NCI-H2196 treated with DMSO at 0.1 percent for 48 hours (cell line): ENCODE results near the gene MOCS1.

Experiments
- DNase-seq: peaks from one replicate; lab custom pipeline; 2025; ENCODE audit not compliant: unreplicated experiment; lab: John Stamatoyannopoulos, UW

Gene MOCS1

DNA sequence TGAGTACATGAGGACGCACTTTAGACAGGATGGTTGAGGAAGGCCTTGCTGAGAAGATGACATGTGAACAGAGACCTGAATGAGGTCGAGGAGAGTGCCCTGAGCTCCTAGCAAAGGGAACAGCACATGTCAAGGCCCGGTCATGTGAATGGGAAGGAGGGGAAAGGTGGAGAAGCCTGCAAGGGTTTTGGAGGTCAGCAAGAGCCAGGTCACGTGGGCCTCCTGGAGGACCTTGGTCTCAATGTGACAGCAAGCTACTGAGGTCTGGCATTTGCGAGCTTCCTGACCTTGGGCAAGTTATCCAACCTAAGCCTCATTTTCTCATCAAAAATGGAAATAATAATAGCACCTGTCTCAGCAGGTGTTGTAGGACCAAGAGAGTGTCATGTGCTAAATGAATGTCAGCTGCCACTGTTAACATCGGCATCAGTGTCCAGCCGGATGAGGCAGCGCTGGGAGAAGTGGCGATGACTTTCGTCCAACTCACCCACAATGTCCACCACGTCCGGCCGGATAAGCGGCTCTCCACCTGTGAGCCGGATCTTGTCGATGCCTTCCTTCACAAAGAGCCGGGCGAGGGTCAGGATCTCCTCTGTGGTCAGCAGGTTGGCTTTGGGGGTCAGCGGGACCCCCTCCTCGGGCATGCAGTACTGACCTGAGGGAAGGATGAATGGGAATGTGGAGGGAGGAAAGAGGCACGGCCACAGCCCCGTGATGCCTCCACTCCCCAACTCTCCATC lies 8.9 kb downstream of the MOCS1 start:
- DNase-seq, result no peak

DNA sequence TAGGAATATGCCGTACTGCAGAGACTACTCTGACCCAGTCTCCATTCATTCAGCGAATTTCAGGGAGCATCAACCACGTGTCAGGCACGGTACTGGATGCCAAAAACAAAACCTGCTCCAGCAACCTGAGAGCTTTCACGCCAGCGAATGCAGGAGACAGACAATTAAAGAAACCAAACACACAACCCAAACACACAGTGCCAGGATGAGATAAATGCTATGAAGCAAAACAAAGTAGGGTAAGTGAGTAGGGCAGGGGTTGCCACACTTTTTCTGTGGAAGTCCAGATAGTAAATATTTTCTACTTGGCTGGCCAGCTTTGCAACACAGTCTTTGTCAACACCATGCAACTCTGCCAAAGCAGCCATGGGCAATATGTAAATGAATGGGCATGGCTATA lies 10.0 kb downstream of the MOCS1 start:
- peak; percentile 19 for DNase-seq

DNA sequence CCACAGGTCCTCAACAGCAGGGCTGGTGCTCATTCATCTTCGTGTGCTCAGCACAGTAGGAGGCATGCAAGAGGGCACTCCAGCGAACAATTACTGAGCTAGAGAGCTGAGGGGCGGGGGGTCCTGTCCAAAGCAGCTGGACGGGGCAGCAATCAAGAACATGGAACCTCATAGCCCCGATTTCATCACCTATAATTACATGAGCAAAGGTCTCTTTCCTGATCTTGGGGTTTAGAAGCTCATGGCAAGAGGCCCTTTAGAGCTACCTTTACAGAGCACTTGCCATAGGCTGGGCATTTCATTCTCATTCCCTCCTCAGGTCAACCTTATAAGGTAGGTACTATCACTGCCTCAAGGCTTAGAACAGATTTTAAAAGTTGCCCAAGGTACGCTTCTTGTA lies 10.4 kb downstream of the MOCS1 start:
- no peak for DNase-seq

DNA sequence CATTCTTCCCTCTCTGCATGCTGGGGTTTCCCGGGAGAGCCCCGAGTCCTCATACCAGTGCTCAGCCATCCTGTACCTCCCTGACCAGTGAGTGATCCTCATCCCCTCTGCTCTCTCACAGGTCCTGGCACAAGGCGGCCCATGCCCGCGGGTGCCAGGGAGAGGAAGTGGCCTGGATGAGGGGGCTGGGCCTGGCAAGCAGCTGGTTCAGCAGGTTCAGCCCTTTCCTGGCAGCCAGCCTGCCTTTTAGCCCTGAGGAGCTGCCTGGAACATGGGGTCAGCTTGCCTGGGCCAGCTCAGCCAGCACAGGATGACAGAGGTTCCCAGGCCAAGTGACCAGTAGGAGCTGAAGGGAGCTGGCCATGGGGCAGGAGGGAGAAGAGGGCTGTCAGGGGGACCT lies 10.9 kb downstream of the MOCS1 start:
- peak; percentile 68 for DNase-seq

DNA sequence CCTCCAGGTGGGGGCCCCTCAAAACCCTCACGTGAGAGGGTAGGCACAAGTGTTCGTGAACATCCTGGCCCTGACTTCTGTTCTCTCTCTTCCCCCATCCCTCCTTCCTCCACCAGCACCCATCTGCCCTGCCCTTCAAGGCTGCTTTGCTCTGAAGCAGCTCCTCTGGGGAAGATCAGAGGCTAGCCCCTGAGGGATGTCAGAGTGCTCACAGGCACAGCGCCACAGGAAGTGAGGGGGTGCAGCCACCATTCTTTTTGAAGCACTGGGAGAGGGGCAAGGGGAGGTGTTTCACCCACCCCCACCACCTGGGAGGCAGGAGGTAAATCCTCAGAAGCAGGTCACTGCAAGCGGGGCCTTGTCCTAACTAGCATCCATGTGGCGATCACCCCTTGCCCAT lies 11.4 kb downstream of the MOCS1 start:
- no peak for DNase-seq

DNA sequence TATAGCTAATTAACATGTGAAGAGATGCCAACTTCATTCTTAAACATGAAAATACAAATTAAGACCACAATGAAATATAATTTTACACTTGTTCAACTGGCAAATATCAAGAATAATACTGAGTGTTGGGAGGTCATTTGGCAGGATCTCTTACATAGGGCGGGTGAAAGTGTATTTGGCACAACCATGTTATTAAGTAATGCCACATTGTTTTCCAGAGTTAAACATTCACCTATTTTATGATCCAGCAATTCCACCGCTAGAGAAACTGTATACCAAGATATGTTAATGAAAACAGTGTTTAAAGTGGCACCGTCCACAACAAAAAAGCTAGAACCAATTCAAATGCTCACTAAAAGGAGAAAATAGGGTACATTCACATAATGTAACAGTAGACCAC lies 14.1 kb downstream of the MOCS1 start:
- no peak for DNase-seq

DNA sequence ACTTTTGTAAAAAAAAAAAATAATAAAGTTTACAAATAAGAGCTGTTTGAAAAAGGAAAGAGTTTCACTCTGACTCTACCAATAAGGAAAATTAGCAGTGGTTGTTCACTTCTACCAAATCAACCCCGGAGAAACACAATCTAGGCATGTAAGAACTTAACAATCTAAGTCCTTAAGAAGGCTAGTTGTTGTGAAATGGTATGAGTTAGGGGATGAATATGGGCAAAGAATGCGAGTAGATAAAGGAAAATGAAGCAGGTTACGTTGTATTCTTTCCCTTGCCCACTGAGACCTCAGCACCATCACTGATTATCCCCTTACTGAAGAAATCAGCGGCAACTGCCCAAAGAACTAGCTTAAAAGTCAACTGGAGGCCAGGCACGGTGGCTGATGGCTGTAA lies 15.4 kb downstream of the MOCS1 start:
- DNase-seq, result no peak

DNA sequence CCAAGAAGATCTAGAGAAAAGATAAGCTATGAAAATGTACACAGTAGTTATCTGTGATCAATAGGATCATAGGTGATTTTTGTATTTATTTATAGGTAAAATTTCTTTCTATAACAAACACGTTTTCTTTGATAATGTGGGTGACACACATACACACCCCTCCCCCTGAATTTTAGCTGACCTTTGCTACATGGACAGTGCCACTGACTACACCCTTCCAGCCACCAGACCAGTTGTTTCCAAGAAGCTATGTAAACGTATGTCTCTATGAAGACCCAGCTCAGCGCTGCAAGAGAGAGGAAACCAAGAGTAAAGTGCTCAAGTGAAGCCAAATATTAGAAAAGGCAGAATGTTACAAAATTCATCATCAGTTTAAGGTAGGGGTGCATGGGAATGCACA lies 16.3 kb downstream of the MOCS1 start:
- DNase-seq, result no peak

DNA sequence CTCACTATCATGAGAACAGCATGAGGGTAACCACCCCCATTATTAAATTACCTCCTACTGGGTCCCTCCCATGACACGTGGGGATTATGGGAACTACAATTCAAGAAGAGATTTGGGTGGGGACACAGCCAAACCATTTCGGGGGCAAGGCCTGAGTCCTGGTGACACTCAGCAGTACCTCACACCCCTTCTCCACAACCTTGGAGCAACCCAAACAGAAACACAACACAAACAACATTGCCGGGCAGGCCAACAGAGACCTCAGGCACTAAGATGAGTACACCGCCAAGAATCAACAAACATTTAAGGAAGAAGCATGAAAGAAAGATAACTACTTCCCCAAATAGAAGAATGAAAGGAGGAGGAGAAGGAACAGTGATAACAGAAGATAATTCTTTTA lies 16.9 kb downstream of the MOCS1 start:
- no peak for DNase-seq

DNA sequence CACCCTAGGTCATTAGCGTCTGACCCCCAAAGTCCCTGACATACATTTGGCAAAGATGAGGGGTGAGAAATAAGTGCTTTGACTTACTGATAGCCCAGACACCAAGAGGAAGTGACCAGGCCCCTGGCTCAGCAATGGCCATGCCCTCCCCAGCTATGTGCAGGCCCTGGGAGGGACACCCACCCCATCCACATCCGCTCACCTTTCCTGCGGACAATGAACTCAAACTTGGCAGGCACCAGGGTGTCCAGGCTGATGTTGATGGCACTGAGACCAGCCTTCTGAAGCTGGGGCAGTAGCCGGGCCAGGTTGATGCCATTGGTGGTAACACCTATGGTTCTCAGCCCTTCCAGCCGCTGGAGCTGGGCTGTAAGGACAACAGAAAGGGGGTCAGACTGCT lies 18.4 kb downstream of the MOCS1 start:
- DNase-seq, result no peak

DNA sequence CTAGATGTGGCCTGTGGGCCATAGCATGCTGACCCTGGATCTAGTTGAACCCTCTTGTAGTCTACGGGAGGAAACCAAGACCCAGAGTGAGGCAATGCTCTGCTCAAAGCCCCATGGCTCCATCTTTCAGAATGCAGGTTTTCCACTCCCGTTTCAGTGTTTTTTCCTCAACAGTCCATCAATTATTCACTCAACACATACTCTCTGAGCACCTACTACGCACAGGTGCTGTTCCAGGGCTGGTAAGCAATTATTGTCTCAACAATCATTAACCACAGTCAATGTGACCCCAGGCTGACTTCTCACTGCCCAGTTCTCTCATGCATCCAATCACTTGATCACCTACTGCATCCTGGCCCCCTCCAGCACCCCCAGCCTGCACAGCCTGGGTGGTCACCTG lies 20.0 kb downstream of the MOCS1 start:
- DNase-seq, result no peak

DNA sequence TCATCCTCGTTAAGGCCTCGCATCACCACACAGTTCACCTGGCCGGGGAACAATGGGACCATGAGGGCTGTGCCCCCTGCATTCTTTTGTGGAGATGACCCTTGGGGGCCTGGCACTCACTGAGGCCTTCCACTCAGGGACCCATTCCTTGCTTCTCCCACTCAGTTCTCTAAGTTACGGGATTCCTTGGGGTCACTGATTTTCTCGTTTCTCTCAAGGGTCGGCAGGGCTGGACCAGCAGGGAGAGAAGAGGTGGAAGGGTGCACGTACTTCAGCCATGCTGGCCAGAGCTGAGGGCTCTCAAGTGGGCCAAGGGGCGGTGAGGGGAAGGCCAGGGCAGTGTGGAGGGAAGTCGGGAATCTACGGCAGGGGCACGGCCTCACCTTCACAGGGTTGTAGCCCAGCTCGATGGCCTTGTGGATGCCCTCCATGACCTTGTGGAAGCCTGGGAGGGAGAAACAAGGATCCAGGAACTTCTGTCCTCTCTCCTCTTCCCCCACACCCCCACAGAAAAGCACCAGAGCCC lies 20.8 kb downstream of the MOCS1 start:
- no peak for DNase-seq

DNA sequence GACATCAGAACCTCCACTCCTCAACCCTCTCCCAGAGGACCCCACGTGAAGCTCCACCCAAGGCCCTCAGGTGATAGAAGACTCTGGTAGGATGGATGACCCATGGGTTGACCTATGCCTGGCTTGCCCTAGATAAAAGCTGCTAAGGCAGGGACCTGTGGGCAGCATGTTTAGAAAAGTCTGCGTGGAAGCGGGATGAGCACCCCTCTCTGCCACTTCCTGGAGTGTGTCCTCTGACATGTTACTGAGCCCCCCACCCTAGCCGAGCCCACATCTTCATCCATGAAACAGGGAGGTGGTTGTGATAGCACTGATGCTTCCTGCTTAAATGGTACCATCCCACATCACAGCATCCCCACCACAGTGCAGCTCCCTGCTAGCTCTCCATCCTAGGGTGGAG lies 21.8 kb downstream of the MOCS1 start:
- DNase-seq, result no peak

DNA sequence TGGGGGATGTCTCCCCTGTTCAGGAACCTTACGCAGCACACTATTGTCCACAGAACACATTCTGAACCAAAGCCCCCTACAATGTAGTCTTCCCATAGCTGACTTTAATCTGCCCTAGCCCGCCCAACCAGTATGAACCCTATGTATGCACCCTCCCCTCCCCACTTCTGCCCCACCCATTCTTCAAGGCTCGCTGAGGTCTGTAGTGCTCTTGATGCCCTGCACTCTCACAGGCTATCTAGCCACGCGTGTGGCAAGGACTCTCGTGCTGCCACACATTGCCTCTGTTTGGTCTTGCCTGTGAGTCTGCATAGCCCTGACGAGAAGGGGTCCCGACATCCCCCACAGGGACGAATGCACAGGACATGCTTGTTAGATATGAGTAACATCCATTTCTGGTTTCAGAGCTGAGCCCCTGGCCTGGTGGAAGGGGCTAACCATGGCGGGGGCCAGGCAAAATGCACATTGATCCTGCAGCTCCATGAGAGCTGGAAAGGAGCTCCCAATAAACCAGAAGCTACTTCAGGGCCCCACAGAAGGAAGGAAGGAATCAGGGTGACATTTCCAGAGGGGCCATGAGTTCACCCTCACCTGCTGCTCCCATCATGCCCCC lies 22.6 kb downstream of the MOCS1 start:
- no peak for DNase-seq

DNA sequence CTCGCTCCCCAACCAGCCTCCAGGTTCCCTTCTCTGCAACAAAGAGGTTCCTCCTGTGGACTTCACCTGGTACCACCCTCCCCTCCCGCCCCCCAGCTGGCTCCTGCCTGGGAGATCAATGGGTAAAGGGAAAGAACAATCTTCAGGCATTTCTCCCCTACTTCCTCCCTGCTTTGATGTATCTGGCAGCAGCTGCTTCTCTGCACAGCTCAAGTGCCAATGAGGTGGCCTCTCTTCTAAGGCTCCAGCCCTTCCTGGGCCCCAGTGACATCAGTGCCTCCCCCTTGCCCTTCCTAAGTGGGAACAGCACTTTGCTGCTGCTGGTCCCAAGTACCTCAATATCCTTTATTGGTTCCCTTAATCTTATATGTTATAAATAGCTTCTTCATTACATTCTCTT lies 23.5 kb downstream of the MOCS1 start:
- no peak for DNase-seq

DNA sequence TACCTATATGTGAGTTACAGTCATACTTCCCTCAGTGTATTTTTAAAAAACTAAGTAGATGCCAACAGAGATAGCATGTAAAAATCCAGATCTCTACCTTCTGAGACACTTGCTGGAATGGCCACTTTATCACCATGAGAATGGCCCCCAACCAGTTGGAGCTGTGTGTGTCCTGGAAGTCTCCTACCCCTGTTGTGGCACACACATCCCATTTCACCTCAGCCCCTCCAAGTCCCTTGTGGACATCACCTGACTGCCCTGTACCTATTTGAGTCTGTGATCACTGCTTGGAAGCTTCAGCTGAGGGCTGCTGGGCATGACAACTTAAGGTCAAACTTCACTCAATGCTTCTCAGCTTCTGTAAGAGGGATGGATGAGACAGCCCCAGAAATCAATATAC lies 24.1 kb downstream of the MOCS1 start:
- no peak for DNase-seq

DNA sequence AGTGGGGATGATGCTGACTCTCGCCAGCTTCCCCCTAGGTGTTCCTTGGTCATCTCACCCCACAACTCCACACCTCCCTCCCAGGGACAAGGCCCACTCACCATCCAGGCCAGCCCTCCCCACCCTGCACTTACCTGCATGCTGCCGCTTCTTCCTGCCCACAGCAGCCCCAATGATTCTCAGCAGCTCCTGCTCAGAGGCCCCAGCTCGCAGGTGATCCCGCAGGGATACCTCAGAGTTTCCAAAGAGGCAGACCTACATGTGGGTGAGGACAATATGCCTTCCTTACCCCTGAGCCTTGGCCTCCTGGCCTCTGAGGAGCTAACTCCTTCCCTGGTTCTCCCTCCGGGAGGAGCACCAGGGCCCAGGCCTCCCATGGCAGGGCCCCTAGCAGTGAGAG lies 24.6 kb downstream of the MOCS1 start:
- no peak for DNase-seq

DNA sequence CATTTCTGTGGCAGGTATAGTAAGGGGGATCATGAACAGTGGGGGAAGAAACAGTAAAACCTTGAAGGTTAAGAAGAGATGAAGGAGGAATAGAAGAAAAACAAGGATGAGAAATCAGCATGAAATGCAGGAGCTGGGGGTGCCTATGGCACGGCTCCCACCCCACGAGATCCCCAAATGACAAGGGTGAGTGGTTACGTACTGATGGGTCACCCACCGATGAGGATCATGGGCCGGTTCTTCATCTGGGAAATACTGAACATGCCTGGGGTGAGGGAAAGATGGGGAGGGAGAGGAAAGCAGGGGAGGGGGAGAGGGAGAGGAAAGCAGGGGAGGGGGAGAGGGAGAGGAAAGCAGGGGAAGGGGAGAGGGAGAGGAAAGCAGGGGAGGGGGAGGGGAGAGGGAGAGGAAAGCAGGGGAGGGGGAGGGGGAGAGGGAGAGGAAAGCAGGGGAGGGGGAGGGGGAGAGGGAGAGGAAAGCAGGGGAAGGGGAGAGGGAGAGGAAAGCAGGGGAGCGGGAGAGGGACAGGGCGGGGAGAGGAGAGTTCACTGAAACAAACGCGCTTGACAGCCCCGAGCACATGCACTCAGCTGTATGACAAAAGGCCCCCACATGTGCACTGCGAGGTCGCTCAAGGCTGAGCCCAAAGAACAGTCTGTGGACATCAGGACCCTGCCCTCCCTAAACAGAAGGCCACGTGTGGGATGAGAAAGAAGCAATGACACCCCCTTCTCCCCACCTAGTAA lies 25.3 kb downstream of the MOCS1 start:
- DNase-seq, result no peak

DNA sequence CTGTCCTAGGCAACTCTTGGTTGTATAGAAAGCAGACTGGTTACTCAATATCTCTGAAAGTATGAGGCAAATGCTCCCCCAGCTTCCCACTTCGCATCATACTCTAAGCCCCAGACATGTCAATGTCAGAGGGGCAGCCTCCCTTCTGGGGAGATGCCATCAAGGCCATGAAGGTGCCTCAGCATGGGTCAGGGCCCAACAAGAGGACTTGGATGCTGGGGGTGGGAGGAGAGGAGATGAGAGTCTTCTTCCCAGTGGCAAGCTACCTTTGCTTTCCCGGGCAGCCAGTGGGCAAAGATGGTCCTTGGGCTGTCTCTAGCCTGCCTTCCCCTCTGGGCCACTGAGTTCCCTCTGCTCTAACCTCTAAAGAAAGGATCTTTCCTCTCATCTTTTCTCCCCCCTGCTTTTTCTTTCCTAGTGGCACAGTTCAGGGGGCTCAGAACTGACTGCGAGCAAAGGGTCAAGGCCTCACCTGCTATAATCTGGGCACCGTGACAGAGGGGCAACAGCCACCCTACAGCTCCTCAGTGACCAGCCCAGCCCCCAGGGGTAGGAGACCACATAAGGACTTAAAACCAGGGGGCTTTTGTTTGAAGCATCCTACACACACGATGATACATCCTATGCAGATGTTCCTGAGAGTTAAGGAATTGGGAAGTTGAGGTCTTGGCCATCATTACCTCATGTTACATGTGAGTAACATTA lies 26.2 kb downstream of the MOCS1 start:
- no peak for DNase-seq

DNA sequence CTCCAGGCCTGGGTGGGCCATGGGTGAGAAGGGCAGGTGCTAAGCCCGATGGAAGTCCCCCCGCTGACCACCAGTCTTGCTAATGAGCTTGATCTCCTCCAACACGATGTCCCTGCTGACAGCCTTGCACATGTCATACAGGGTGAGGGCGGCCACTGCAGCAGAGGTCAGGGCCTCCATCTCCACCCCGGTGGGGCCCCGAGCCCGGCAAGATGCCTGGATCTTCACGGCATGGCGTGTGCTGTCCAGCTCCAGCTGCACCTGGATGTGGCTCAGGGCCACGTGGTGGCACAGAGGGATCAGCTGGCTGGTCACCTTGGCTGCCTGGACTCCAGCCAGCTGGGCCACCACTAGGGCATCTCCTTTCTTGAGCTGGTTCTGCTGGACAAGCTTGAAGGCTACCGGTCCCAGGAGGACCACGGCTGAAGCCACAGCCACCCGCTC lies 27.9 kb downstream of the MOCS1 start:
- DNase-seq, result no peak

DNA sequence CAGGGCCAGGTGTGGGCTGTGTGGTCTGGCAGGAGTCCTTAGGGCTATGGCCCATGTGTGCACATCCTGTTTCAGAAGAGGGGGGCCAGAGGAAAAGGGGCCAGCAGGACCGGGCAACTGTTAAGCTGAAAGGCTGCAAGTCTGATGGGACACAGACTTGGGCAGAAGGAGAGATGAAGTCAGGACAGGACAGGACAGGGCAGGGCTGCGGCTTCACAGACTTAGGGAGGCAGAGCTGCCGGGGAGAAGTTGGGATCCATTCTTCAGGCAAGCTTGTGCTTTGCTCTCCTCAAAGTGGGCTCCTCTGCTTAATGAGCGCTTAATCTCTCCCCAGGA lies 28.7 kb downstream of the MOCS1 start:
- DNase-seq, result no peak
